GM19240 (cell line): ENCODE results near the gene SERINC1.

Experiments
- DNase-seq: peaks from one replicate; pipeline ENCODE4 v3.0.0; 2011; ENCODE audit warnings: low spot score; ENCODE audit not compliant: insufficient read length

The SERINC1 gene

GRCh38 chr6:122393351-122393896 lies 78.2 kb downstream of the SERINC1 start:
- DNase-seq, result no peak
